ENCODE results near the gene VWA3A.

DNA sequence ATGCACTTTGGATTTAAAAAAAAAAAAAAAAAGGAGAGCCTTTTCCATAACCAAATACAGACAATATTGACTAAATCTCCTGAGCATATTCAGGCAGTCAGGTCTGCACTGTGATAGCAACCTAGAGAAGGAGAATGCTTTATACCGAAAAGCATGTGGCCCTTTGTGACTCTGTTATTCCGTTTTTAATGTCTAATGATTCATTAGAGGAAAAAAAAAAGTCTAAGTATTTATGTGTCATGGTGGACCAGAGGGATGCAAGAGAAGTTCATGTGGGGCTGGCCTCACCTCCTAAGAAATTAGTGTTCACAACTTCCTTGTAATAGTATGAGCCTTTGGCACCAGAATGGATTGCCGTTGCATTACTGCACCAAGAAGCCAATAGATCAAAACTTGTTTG lies 11.3 kb upstream of the VWA3A start:
- TF ChIP-seq, protein P1, sequence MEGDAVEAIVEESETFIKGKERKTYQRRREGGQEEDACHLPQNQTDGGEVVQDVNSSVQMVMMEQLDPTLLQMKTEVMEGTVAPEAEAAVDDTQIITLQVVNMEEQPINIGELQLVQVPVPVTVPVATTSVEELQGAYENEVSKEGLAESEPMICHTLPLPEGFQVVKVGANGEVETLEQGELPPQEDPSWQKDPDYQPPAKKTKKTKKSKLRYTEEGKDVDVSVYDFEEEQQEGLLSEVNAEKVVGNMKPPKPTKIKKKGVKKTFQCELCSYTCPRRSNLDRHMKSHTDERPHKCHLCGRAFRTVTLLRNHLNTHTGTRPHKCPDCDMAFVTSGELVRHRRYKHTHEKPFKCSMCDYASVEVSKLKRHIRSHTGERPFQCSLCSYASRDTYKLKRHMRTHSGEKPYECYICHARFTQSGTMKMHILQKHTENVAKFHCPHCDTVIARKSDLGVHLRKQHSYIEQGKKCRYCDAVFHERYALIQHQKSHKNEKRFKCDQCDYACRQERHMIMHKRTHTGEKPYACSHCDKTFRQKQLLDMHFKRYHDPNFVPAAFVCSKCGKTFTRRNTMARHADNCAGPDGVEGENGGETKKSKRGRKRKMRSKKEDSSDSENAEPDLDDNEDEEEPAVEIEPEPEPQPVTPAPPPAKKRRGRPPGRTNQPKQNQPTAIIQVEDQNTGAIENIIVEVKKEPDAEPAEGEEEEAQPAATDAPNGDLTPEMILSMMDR (IDR thresholded peaks at IDR 0.05): no peak
- TF ChIP-seq POLR2A (IDR thresholded peaks at IDR 0.05) (no peak), POLR2AphosphoS5 (IDR thresholded peaks at IDR 0.05) (no peak)

Measured in stomach (tissue), 4 donors.